SH-SY5Y (cell line): ENCODE measurements around the gene TFB2M.

Experiments
- GATA2 ChIP-seq: IDR thresholded peaks from 2 replicates; pipeline ENCODE4 v1.6.1; 2011; ENCODE audit warnings: mild to moderate bottlenecking, low read depth, low read length
- GATA3 ChIP-seq: IDR thresholded peaks from 2 replicates; pipeline ENCODE4 v1.6.1; 2011; ENCODE audit warnings: low read depth, mild to moderate bottlenecking, low read length, moderate library complexity

DNA sequence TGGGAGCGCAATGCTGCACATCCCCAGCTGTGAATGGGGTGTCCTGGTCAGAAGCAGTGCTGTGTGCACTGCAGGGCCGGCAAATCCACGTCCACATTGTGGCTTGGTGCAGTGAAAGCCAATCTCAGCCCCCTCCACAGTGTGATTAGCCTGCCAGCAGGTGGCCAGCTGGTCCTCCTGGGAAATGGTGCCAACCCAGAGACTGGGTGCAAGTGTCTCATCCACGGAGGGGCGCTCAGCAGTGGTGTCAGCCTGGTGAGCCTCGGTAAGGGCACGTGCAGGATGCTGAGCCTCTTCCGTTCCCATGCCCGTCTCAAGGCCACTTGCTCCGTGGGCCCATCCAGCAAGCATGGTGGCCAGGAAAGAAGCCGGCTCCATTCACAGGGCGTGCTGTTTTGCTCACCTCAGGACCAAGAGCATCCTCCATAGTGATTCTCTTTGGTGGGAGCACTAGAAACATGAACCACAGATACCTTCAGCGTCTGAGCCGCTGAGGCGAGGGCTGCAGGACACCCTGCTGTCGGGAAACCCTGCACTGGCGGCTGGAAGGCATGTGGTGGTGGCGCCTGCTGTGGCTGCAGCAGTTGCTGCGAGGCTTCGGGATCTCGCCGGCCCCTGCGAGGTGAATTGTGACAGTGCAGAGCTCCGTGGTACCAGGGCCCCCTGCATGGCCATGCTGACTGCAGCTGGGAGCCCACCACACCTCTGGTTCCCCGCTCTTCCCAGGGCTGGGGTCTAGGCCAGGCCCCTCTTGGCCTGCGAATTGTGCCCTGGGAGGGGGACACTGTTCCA, 57.0 kb downstream of the TFB2M start:
- no peak for TF ChIP-seq GATA2
- TF ChIP-seq GATA3, result no peak
